Activated CD4-positive, CD25-positive, alpha-beta regulatory T cell treated with anti-CD3 and anti-CD28 coated beads, Interleukin-2, amount 50 U/mL, for 72 hours (primary cell): ENCODE results near the gene PAQR5.
"Not testable (repeated sequence)": the region's sequence is repeated elsewhere in the genome, so short reads cannot be mapped to it uniquely, and the experiment has no call there.

Experiments used
- DNase-seq: peaks from one replicate; pipeline ENCODE4 v3.0.0; 2021

PAQR5 gene

GRCh38 chr15:69317392-69317841, 18.7 kb downstream of the PAQR5 start:
- no peak for DNase-seq

GRCh38 chr15:69318033-69318432, 19.3 kb downstream of the PAQR5 start:
- no peak for DNase-seq

- DNase-seq: no peak
These were observed 21.0 kb downstream of the PAQR5 start for GRCh38 chr15:69319384-69320375.

GRCh38 chr15:69320977-69321554, 22.4 kb downstream of the PAQR5 start:
- no peak for DNase-seq

- no peak for DNase-seq
These were observed 25.2 kb downstream of the PAQR5 start for GRCh38 chr15:69323893-69324430.

- DNase-seq: no peak
These were observed 25.9 kb downstream of the PAQR5 start for GRCh38 chr15:69324565-69324964.

- DNase-seq: no peak
These were observed 26.8 kb downstream of the PAQR5 start for GRCh38 chr15:69325456-69325971.

GRCh38 chr15:69328080-69328479, 29.4 kb downstream of the PAQR5 start:
- DNase-seq: no peak

GRCh38 chr15:69328739-69329138, 30.0 kb downstream of the PAQR5 start:
- DNase-seq: no peak

GRCh38 chr15:69337138-69337537, 38.4 kb downstream of the PAQR5 start:
- no peak for DNase-seq

GRCh38 chr15:69338535-69339213, 40.0 kb downstream of the PAQR5 start:
- DNase-seq: no peak

- not testable (repeated sequence) for DNase-seq
These were observed 40.5 kb downstream of the PAQR5 start for GRCh38 chr15:69339214-69339543.

- no peak for DNase-seq
These were observed 41.7 kb downstream of the PAQR5 start for GRCh38 chr15:69340243-69340900.

- no peak for DNase-seq
These were observed 42.6 kb downstream of the PAQR5 start for GRCh38 chr15:69341356-69341755.

GRCh38 chr15:69342460-69343076, 43.9 kb downstream of the PAQR5 start:
- no peak for DNase-seq

- no peak for DNase-seq
These were observed 44.4 kb downstream of the PAQR5 start for GRCh38 chr15:69343133-69343532.

GRCh38 chr15:69344238-69344637, 45.5 kb downstream of the PAQR5 start:
- no peak for DNase-seq

- no peak for DNase-seq
These were observed 47.4 kb downstream of the PAQR5 start for GRCh38 chr15:69346112-69346511.

- DNase-seq: no peak
These were observed 52.6 kb downstream of the PAQR5 start for GRCh38 chr15:69351333-69351732.

- DNase-seq: no peak
These were observed 53.2 kb downstream of the PAQR5 start for GRCh38 chr15:69351884-69352283.

GRCh38 chr15:69357773-69358771, 59.4 kb downstream of the PAQR5 start:
- no peak for DNase-seq
